Osteoblast (primary cell): ENCODE measurements around the gene PRKN. TPM values are rescaled to one million over a fixed set of nuclear protein-coding genes. Genes with fewer than 3 reads are reported as not detected.

Source experiments
- DNase-seq: peaks from one replicate; pipeline ENCODE4 v3.0.0; 2011; ENCODE audit warnings: low spot score, mixed read lengths; ENCODE audit not compliant: insufficient read length; ENCODE audit errors: missing footprints
- H2AFZ ChIP-seq: 2 replicates; pipeline ENCODE4 v1.6.0; 2011; ENCODE audit warnings: mild to moderate bottlenecking, low read length
- H3K27ac ChIP-seq: 2 replicates; pipeline ENCODE4 v1.5.1; 2011; ENCODE audit warnings: mild to moderate bottlenecking, low read depth, low read length, moderate library complexity
- H3K27me3 ChIP-seq: 2 replicates; pipeline ENCODE4 v1.6.0; 2012; ENCODE audit warnings: mild to moderate bottlenecking, control low read depth, inconsistent platforms, low read length, moderate library complexity; ENCODE audit not compliant: insufficient read depth
- H3K36me3 ChIP-seq: 2 replicates; pipeline ENCODE4 v1.5.1; 2011; ENCODE audit warnings: mild to moderate bottlenecking, low read length, control low read depth, moderate library complexity; ENCODE audit not compliant: insufficient read depth
- H3K4me1 ChIP-seq: 2 replicates; pipeline ENCODE4 v1.5.1; 2011; ENCODE audit warnings: mild to moderate bottlenecking, low read length, control low read depth, moderate library complexity; ENCODE audit not compliant: insufficient read depth
- H3K4me2 ChIP-seq: 2 replicates; pipeline ENCODE4 v1.6.0; 2011; ENCODE audit warnings: mild to moderate bottlenecking, low read length; ENCODE audit not compliant: insufficient read depth
- H3K4me3 ChIP-seq: fragments of 200-600 bp; sonication (generic); 3 replicates; pipeline ENCODE4 v1.5.1; 2012; ENCODE audit warnings: mild to moderate bottlenecking, low read length, inconsistent platforms; ENCODE audit not compliant: insufficient read depth
- H3K79me2 ChIP-seq: 2 replicates; pipeline ENCODE4 v1.6.0; 2012; ENCODE audit warnings: mild to moderate bottlenecking, low read length, control low read depth, inconsistent platforms; ENCODE audit not compliant: insufficient read depth
- H3K9me3 ChIP-seq: 2 replicates; pipeline ENCODE4 v1.5.1; 2011; ENCODE audit warnings: low read depth, low read length, control low read depth
- H4K20me1 ChIP-seq: 2 replicates; pipeline ENCODE4 v1.6.0; 2012; ENCODE audit warnings: mild to moderate bottlenecking, low read length, control low read depth; ENCODE audit not compliant: insufficient read depth
- total RNA-seq: library from RNA; depleted of rRNA; stranded (reverse); fragments of >200 nt; gene quantifications from 2 replicates; pipeline ENCODE4 v1.2.3, GENCODE V29; 2012
- TF ChIP-seq, protein P1 (sequence below): IDR thresholded peaks from 2 replicates; pipeline ENCODE4 v1.5.1; 2011; ENCODE audit warnings: mild to moderate bottlenecking, low read depth, low read length, moderate library complexity; ENCODE audit errors: extremely low read depth

The PRKN gene
- total RNA-seq, 1 donor, result 2.9 TPM

DNA sequence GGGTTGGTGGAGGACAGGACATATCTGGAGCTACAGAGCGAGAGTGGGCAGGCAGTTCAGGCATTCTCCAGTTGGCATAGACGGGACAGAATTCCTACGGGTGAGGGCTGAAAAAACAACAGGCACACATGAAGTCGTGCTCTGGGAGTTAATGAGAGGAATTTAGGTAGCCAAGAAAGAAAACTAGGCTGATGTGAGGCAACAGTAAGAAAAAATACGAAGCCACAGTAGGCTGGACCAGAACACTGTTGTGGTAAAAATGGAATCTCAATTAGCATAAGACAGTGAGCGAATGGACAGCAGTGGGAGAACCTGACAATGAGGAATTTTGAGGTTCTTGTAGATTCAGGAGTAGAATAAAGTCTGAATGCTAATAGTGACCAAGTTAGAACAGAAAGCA is 965.6 kb downstream of the PRKN start:
- no peaks in the 10 kb centered on the region for H3K4me1 ChIP-seq
- H3K79me2 ChIP-seq, result no peaks in the 10 kb centered on the region
- H3K27ac ChIP-seq, result no peak overlapping the region
- DNase-seq, result no peak
- no peak overlapping the region for H3K4me2 ChIP-seq
- H3K36me3 ChIP-seq, result no peaks in the 10 kb centered on the region
- H3K9me3 ChIP-seq, result no peaks in the 10 kb centered on the region
- H3K27me3 ChIP-seq, result no peaks in the 10 kb centered on the region
- no peak overlapping the region for H2AFZ ChIP-seq
- TF ChIP-seq, protein P1, sequence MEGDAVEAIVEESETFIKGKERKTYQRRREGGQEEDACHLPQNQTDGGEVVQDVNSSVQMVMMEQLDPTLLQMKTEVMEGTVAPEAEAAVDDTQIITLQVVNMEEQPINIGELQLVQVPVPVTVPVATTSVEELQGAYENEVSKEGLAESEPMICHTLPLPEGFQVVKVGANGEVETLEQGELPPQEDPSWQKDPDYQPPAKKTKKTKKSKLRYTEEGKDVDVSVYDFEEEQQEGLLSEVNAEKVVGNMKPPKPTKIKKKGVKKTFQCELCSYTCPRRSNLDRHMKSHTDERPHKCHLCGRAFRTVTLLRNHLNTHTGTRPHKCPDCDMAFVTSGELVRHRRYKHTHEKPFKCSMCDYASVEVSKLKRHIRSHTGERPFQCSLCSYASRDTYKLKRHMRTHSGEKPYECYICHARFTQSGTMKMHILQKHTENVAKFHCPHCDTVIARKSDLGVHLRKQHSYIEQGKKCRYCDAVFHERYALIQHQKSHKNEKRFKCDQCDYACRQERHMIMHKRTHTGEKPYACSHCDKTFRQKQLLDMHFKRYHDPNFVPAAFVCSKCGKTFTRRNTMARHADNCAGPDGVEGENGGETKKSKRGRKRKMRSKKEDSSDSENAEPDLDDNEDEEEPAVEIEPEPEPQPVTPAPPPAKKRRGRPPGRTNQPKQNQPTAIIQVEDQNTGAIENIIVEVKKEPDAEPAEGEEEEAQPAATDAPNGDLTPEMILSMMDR, result no peak
- no peak overlapping the region for H3K4me3 ChIP-seq
- no peaks in the 10 kb centered on the region for H4K20me1 ChIP-seq

DNA sequence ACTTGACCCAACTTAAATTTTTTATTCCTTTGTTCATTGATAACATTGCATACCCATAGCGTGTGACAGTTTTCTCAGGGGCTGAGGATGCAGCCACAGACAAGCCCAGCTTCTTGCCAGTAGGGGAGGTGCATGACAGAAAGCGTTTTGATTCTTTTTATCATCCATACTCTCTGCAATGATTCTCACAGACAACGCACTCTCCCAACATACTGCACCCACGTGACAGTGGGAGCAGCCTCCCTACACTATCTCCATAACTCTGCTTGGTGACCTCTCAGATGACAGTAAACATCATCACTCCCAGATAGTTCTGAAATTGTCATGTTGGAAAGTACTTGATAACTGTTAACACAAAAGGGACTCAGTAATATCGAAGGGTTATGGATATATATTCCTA is 972.5 kb downstream of the PRKN start:
- TF ChIP-seq, protein P1, result no peak
- no peaks in the 10 kb centered on the region for H3K4me1 ChIP-seq
- H3K4me3 ChIP-seq, result no peak overlapping the region
- H4K20me1 ChIP-seq, result no peaks in the 10 kb centered on the region
- no peak overlapping the region for H3K4me2 ChIP-seq
- DNase-seq, result no peak
- H2AFZ ChIP-seq, result no peak overlapping the region
- no peak overlapping the region for H3K27ac ChIP-seq
- no peaks in the 10 kb centered on the region for H3K36me3 ChIP-seq
- no peaks in the 10 kb centered on the region for H3K9me3 ChIP-seq
- no peaks in the 10 kb centered on the region for H3K27me3 ChIP-seq
- no peaks in the 10 kb centered on the region for H3K79me2 ChIP-seq

DNA sequence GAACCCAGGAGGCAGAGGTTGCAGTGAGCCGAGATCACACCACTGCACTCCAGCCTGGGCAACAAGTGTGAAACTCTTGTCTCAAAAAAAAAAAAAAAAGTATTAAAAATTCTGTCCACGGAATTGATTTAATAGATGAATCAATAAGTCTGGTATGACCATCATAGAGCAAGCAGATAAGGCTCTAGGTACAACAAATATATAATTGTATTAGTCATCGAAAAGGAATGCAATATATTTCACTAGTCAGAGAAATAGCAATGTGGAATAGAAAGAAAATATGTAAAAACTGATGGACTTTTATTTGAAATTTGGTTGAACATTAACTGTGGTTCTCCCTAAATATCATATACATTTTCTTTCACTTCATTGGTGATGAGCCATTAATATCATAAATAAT is 976.9 kb downstream of the PRKN start:
- H3K36me3 ChIP-seq, result no peaks in the 10 kb centered on the region
- H3K27ac ChIP-seq, result no peak overlapping the region
- TF ChIP-seq, protein P1, result no peak
- no peaks in the 10 kb centered on the region for H3K9me3 ChIP-seq
- no peaks in the 10 kb centered on the region for H3K27me3 ChIP-seq
- DNase-seq, result no peak
- H2AFZ ChIP-seq, result no peak overlapping the region
- no peaks in the 10 kb centered on the region for H4K20me1 ChIP-seq
- H3K4me2 ChIP-seq, result no peak overlapping the region
- no peaks in the 10 kb centered on the region for H3K79me2 ChIP-seq
- H3K4me1 ChIP-seq, result no peaks in the 10 kb centered on the region
- H3K4me3 ChIP-seq, result no peak overlapping the region

DNA sequence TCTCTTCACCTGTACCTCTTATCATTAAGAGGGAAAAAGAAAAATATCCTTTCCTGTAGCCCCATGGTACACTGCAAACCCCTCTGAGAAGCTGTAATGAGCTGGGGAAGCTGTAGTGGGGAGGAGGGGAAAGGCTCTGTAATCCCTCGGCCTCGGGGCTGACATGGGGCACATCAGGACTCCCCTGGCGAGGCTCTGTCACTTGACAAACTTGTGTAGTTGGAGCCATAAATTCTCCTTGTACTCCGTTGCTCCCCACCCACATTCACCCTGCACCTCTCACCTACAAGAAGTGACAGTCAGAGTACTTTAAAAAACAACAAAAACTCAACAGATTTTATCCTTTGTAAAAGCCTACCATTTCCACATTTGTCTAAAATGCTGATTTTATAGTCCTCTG is 978.0 kb downstream of the PRKN start:
- TF ChIP-seq, protein P1, result no peak
- Histone ChIP-seq H3K36me3 (no peaks in the 10 kb centered on the region), H3K79me2 (no peaks in the 10 kb centered on the region), H3K4me3 (no peak overlapping the region), H3K27ac (no peak overlapping the region), H2AFZ (no peak overlapping the region), H3K27me3 (no peaks in the 10 kb centered on the region), H3K9me3 (no peaks in the 10 kb centered on the region), H3K4me1 (no peaks in the 10 kb centered on the region), H3K4me2 (no peak overlapping the region), H4K20me1 (no peaks in the 10 kb centered on the region)
- no peak for DNase-seq
